Measurements from ENCODE around the gene DALRD3. TPM values are rescaled to one million over a fixed set of nuclear protein-coding genes. Genes with fewer than 3 reads are reported as not detected.
A peak's percentile ranks its signal among the peaks of the same experiment; 100 is the strongest.

Gene DALRD3, protein sequence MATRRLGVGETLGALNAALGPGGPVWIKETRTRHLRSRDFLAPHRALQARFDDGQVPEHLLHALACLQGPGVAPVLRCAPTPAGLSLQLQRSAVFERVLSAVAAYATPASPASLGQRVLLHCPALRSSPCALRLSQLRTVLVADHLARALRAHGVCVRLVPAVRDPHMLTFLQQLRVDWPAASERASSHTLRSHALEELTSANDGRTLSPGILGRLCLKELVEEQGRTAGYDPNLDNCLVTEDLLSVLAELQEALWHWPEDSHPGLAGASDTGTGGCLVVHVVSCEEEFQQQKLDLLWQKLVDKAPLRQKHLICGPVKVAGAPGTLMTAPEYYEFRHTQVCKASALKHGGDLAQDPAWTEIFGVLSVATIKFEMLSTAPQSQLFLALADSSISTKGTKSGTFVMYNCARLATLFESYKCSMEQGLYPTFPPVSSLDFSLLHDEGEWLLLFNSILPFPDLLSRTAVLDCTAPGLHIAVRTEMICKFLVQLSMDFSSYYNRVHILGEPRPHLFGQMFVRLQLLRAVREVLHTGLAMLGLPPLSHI
- total RNA-seq (10 to 100 TPM in 1 of 2 donors, 1 to 10 TPM in 1; 8.8 to 20.6 TPM), polyA plus RNA-seq (10 to 100 TPM; 10.1 to 42.4 TPM)
- long read RNA-seq, donor 1, transcript DALRD3-202 (12 exons, 1,739 nt): major isoform, 35 of 75 reads
- long read RNA-seq, donor 1, transcript DALRD3-206 (12 exons, 1,706 nt): minor isoform, 7 of 75 reads
- long read RNA-seq, donor 1, partial matches to known transcripts: 10 of 75 reads
- long read RNA-seq, donor 1, other reads (novel, unspliced or antisense): 22 of 75 reads
- long read RNA-seq, donor 2, transcript DALRD3-202 (12 exons, 1,739 nt): major isoform, 9 of 20 reads
- long read RNA-seq, donor 2, partial matches to known transcripts: 1 of 20 reads
- long read RNA-seq, donor 2, other reads (novel, unspliced or antisense): 8 of 20 reads

- ATAC-seq (ENCODE audit: low FRiP score) (no peak), DNase-seq (peak; percentile 76 to 90)
Observed at GRCh38 chr3:49017971-49018706, at the start of gene DALRD3. DALRD3 (minus strand) TSS chr3:49018580; CDS start chr3:49018564, 16 bp downstream.

DNA sequence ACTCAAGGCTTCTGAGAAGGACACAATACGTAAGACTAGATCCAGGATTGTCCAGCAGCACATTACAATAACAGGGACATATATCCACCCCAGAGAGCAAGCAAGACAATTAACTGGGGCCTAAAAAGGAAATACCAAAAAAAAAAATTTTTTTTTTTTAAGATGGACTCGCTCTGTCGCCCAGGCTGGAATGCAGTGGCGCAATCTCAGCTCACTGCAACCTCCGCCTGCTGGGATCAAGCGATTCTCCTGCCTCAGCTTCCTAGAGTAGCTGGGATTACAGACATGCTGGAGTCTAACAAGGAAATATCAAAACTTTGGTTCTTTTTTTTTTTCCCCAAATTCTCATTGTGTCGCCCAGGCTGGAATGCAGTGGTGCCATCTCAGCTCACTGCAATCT lies 39.6 kb upstream of the DALRD3 start:
- DNase-seq (no peak), ATAC-seq (ENCODE audit: low FRiP score) (no peak)
- Histone ChIP-seq H3K4me3 (ENCODE audit: low read length in 2 of 2) (no peak overlapping the region), H3K27me3 (ENCODE audit: control insufficient read depth in 1 of 2, insufficient read depth in 2 of 2, low read length in 1 of 2) (no peaks in the 10 kb centered on the region), H3K9me3 (ENCODE audit: control insufficient read depth, low read length) (no peaks in the 10 kb centered on the region), H3K36me3 (ENCODE audit: control insufficient read depth in 1 of 2, insufficient read depth in 2 of 2, low read length in 1 of 2) (peaks cover 2 to 12% of the 10 kb centered on the region in 2 donors), H3K27ac (ENCODE audit: low read depth in 1 of 2, low read length in 2 of 2) (no peak overlapping the region), H3K4me1 (ENCODE audit: control insufficient read depth in 1 of 2, insufficient read depth in 2 of 2, low read length in 2 of 2) (no peaks in the 10 kb centered on the region)
- intact Hi-C loops (cut with DNase I): no loop called here
- WGBS, 2 donors: 90 to 91% methylated on average over 7 of the region's 7 CpGs

More at GRCh38 chr3:49017971-49018706, at the start of gene DALRD3:
- no peaks in the 10 kb centered on the region for H3K4me1 ChIP-seq (ENCODE audit: control insufficient read depth in 1 of 2, insufficient read depth in 2 of 2, low read length in 2 of 2)
- H3K36me3 ChIP-seq (ENCODE audit: control insufficient read depth in 1 of 2, insufficient read depth in 2 of 2, low read length in 1 of 2): peaks cover 0 to 4% of the 10 kb centered on the region in 2 donors
- peak within 1 kb of the TSS in 1 of 2 donors; percentile 43 for H3K27ac ChIP-seq (ENCODE audit: low read depth in 1 of 2, low read length in 2 of 2)
- H3K27me3 ChIP-seq (ENCODE audit: control insufficient read depth in 1 of 2, insufficient read depth in 2 of 2, low read length in 1 of 2): peaks cover 0 to 1% of the 10 kb centered on the region in 2 donors
- H3K4me3 ChIP-seq (ENCODE audit: low read length in 2 of 2): peak within 1 kb of the TSS; percentile 73 to 74
- 0% methylated on average over 76 to 85 of the region's 85 CpGs for WGBS, 2 donors
- intact Hi-C loops (cut with DNase I): no loop called here
- H3K9me3 ChIP-seq (ENCODE audit: control insufficient read depth, low read length): no peaks in the 10 kb centered on the region

DNA sequence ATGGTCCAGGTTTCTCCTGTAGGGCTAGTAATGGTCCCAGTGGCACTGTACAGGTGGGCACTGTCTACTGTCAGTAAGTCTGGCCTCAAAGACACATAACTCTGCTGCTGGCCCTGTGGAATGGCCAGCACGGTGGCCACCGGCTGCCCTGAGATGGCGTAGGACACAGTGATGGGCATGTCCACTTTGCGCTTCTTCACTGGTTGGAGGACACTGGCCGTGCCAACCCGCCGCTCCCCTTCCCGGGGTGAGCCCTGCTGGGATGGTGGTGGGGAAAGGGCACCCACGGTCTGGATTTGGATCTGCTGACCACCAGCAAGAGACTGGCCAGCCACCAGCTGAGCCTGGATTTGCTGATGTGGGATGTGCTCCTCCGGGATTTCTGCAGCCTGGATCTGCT lies 38.9 kb upstream of the DALRD3 start:
- H3K36me3 ChIP-seq (ENCODE audit: control insufficient read depth in 1 of 2, insufficient read depth in 2 of 2, low read length in 1 of 2): peaks cover 2 to 12% of the 10 kb centered on the region in 2 donors
- no peaks in the 10 kb centered on the region for H3K4me1 ChIP-seq (ENCODE audit: control insufficient read depth in 1 of 2, insufficient read depth in 2 of 2, low read length in 2 of 2)
- no peak for DNase-seq
- H3K27ac ChIP-seq (ENCODE audit: low read depth in 1 of 2, low read length in 2 of 2): no peak overlapping the region
- H3K27me3 ChIP-seq (ENCODE audit: control insufficient read depth in 1 of 2, insufficient read depth in 2 of 2, low read length in 1 of 2): no peaks in the 10 kb centered on the region
- peak; percentile 29 for ATAC-seq (ENCODE audit: low FRiP score)
- WGBS, 2 donors: 94% methylated on average over 10 of the region's 10 CpGs
- H3K4me3 ChIP-seq (ENCODE audit: low read length in 2 of 2): no peak overlapping the region
- no peaks in the 10 kb centered on the region for H3K9me3 ChIP-seq (ENCODE audit: control insufficient read depth, low read length)
- intact Hi-C loops (cut with DNase I): no loop called here

DNA sequence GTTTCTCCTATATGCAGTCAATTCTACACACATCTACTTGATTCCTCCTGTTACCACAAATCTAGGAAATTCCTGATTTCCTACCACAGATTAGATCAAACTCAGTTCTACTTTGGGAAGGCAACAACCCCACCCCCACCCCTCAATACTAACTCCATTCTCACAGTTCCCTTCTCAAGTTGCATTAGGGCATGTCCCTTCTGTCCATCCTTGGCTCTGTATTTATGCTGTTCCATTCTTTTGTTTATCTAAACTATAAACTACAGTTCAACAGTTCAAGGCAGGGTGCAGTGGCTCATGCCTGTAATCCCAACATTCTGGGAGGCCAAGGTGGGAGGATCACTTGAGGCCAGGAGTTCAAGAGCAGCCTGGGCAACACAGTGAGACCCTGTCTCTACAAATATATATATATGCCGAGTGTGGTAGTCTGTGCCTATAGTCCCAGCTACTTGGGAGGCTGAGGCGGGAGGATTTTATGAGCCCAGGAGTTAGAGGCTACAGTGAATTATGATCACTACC lies 36.0 kb upstream of the DALRD3 start:
- no peaks in the 10 kb centered on the region for H3K4me1 ChIP-seq (ENCODE audit: control insufficient read depth in 1 of 2, insufficient read depth in 2 of 2, low read length in 2 of 2)
- intact Hi-C loops (cut with DNase I): no loop called here
- no peak overlapping the region for H3K4me3 ChIP-seq (ENCODE audit: low read length in 2 of 2)
- H3K9me3 ChIP-seq (ENCODE audit: control insufficient read depth, low read length): no peaks in the 10 kb centered on the region
- H3K27me3 ChIP-seq (ENCODE audit: control insufficient read depth in 1 of 2, insufficient read depth in 2 of 2, low read length in 1 of 2): no peaks in the 10 kb centered on the region
- no peak overlapping the region for H3K27ac ChIP-seq (ENCODE audit: low read depth in 1 of 2, low read length in 2 of 2)
- WGBS, 2 donors: 94 to 96% methylated on average over 2 of the region's 2 CpGs
- ATAC-seq (ENCODE audit: low FRiP score) (no peak), DNase-seq (no peak)
- H3K36me3 ChIP-seq (ENCODE audit: control insufficient read depth in 1 of 2, insufficient read depth in 2 of 2, low read length in 1 of 2): peaks cover 2 to 15% of the 10 kb centered on the region in 2 donors

DNA sequence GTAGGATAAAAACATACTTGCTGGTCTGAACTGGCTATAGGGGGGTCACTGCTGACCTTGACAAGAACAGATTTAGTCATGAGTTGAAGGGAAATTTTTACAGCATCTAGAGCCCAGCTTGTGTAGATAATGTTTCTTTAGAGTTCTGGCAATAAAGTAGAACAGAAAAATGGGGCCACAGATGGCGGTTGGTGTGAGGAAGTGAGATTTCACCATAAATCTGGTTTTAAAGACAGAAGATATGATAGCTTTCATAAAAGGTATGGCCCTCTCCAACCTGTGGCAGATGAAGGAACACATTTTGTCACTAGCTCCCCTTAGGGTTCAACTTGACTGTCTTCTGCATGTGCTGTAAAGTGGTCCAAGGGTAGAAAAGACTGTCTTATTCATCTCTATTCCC lies 35.2 kb upstream of the DALRD3 start:
- intact Hi-C loops (cut with DNase I): no loop called here
- Histone ChIP-seq H3K4me3 (ENCODE audit: low read length in 2 of 2) (no peak overlapping the region), H3K4me1 (ENCODE audit: control insufficient read depth in 1 of 2, insufficient read depth in 2 of 2, low read length in 2 of 2) (no peaks in the 10 kb centered on the region), H3K27me3 (ENCODE audit: control insufficient read depth in 1 of 2, insufficient read depth in 2 of 2, low read length in 1 of 2) (no peaks in the 10 kb centered on the region), H3K36me3 (ENCODE audit: control insufficient read depth in 1 of 2, insufficient read depth in 2 of 2, low read length in 1 of 2) (peaks cover 2 to 15% of the 10 kb centered on the region in 2 donors), H3K27ac (ENCODE audit: low read depth in 1 of 2, low read length in 2 of 2) (no peak overlapping the region), H3K9me3 (ENCODE audit: control insufficient read depth, low read length) (no peaks in the 10 kb centered on the region)
- ATAC-seq (ENCODE audit: low FRiP score): no peak
- DNase-seq: no peak
- 92 to 100% methylated on average over 1 of the region's 1 CpG for WGBS, 2 donors

DNA sequence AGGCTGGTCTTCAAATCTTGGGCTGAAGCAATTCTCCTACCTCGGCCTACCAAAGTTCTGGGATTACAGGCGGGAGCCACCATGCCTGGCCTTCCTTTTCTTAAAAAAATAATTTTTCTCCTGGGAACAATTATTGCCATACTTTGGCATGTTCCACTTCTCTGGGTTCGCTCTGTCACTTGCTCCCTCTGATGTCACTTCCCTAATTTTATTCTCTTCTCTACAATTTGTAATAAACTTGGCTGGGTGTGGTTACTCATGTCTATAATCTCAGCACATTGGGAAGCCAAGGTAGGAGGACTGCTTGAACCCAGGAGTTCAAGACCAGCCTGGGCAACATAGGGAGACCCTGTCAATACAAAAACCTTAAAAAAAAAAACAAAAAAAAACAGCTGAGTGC lies 16.9 kb upstream of the DALRD3 start:
- WGBS, 2 donors: 84% methylated on average over 3 of the region's 3 CpGs
- H3K4me1 ChIP-seq (ENCODE audit: control insufficient read depth in 1 of 2, insufficient read depth in 2 of 2, low read length in 2 of 2): no peaks in the 10 kb centered on the region
- ATAC-seq (ENCODE audit: low FRiP score) (no peak), DNase-seq (no peak)
- no peaks in the 10 kb centered on the region for H3K27me3 ChIP-seq (ENCODE audit: control insufficient read depth in 1 of 2, insufficient read depth in 2 of 2, low read length in 1 of 2)
- no peak overlapping the region for H3K27ac ChIP-seq (ENCODE audit: low read depth in 1 of 2, low read length in 2 of 2)
- no peak overlapping the region for H3K4me3 ChIP-seq (ENCODE audit: low read length in 2 of 2)
- no peaks in the 10 kb centered on the region for H3K9me3 ChIP-seq (ENCODE audit: control insufficient read depth, low read length)
- intact Hi-C loops (cut with DNase I): no loop called here
- peaks cover 2 to 8% of the 10 kb centered on the region in 2 donors for H3K36me3 ChIP-seq (ENCODE audit: control insufficient read depth in 1 of 2, insufficient read depth in 2 of 2, low read length in 1 of 2)

- Histone ChIP-seq H3K27me3 (ENCODE audit: control insufficient read depth in 1 of 2, insufficient read depth in 2 of 2, low read length in 1 of 2) (no peaks in the 10 kb centered on the region), H3K4me1 (ENCODE audit: control insufficient read depth in 1 of 2, insufficient read depth in 2 of 2, low read length in 2 of 2) (no peaks in the 10 kb centered on the region), H3K9me3 (ENCODE audit: control insufficient read depth, low read length) (no peaks in the 10 kb centered on the region), H3K4me3 (ENCODE audit: low read length in 2 of 2) (no peak overlapping the region), H3K36me3 (ENCODE audit: control insufficient read depth in 1 of 2, insufficient read depth in 2 of 2, low read length in 1 of 2) (peaks cover 2 to 8% of the 10 kb centered on the region in 2 donors), H3K27ac (ENCODE audit: low read depth in 1 of 2, low read length in 2 of 2) (no peak overlapping the region)
- WGBS, 2 donors: 80 to 84% methylated on average over 2 of the region's 2 CpGs
- intact Hi-C loops (cut with DNase I): no loop called here
- ATAC-seq (ENCODE audit: low FRiP score) (no peak), DNase-seq (no peak)
Observed at GRCh38 chr3:49034650-49035049, 16.3 kb upstream of the DALRD3 start.

DNA sequence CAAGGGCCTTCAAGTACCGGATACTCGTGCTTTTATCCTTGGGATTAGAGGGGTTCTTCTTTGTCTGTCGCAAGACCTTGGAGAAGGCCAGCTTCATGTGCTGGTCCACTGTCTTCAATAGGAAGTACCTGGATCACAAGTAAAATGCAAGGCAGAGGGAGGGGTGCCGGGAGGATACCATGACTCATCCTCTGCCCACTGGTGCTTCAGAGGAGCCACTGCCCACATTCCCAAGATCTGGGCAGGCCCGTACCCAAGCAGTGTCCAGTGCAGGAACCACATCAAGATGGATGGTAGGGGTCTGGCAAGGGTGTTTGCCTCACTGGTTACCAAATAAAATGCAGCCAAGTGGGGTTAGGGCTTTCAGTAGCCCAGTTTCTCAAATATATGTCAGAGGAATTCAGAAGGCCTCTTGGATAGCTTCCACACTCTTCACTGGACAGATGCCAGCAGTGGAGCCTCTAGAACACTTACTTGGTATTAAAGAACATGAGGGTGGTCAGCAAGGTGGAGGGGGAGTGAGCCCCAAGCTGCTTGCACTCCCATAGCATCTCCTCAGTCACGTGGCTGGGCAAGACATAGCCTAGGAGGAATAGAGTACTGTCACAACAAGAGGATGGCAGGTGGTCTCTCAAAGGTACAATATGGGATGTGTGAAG lies 14.4 kb upstream of the DALRD3 start:
- Histone ChIP-seq H3K4me3 (ENCODE audit: low read length in 2 of 2) (no peak overlapping the region), H3K9me3 (ENCODE audit: control insufficient read depth, low read length) (no peaks in the 10 kb centered on the region), H3K36me3 (ENCODE audit: control insufficient read depth in 1 of 2, insufficient read depth in 2 of 2, low read length in 1 of 2) (peaks cover 2 to 8% of the 10 kb centered on the region in 2 donors), H3K4me1 (ENCODE audit: control insufficient read depth in 1 of 2, insufficient read depth in 2 of 2, low read length in 2 of 2) (no peaks in the 10 kb centered on the region), H3K27ac (ENCODE audit: low read depth in 1 of 2, low read length in 2 of 2) (no peak overlapping the region), H3K27me3 (ENCODE audit: control insufficient read depth in 1 of 2, insufficient read depth in 2 of 2, low read length in 1 of 2) (peaks cover 0 to 1% of the 10 kb centered on the region in 2 donors)
- DNase-seq (no peak), ATAC-seq (ENCODE audit: low FRiP score) (no peak)
- WGBS, 2 donors: 85 to 86% methylated on average over 6 of the region's 6 CpGs
- intact Hi-C loops (cut with DNase I): no loop called here

Measured in aorta (tissue), 5 donors.